HL-60 (cell line): Measurements from ENCODE around the gene TTN.

Source experiments
- GABPA ChIP-seq: IDR thresholded peaks from 2 replicates; pipeline ENCODE4 v1.6.1; 2012; ENCODE audit warnings: low read depth
- TF ChIP-seq, protein P1 (sequence below): IDR thresholded peaks from one replicate; pipeline ENCODE4 v1.5.1; 2011; ENCODE audit warnings: low read length, control low read depth, inconsistent platforms; ENCODE audit not compliant: insufficient read depth

DNA sequence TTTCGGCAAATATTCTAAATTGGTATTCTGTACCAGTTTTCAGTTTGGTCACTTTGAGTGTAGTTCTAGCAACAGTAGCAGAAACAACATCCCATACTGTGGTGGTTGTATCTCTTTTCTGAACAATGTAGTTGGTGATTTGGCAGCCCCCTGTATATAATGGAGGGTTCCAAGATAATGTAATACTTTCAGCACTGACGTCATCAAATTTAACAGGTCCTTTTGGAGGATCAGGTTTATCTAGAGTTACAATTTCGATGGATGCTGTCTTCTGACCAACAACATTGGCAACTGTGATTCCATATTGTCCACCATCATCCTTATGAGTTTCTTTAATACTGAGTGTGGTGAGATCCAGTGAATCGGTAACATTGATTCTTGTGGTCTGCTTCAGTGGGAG, 239.0 kb downstream of the TTN start:
- no peak for TF ChIP-seq GABPA
- TF ChIP-seq, protein P1, sequence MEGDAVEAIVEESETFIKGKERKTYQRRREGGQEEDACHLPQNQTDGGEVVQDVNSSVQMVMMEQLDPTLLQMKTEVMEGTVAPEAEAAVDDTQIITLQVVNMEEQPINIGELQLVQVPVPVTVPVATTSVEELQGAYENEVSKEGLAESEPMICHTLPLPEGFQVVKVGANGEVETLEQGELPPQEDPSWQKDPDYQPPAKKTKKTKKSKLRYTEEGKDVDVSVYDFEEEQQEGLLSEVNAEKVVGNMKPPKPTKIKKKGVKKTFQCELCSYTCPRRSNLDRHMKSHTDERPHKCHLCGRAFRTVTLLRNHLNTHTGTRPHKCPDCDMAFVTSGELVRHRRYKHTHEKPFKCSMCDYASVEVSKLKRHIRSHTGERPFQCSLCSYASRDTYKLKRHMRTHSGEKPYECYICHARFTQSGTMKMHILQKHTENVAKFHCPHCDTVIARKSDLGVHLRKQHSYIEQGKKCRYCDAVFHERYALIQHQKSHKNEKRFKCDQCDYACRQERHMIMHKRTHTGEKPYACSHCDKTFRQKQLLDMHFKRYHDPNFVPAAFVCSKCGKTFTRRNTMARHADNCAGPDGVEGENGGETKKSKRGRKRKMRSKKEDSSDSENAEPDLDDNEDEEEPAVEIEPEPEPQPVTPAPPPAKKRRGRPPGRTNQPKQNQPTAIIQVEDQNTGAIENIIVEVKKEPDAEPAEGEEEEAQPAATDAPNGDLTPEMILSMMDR: no peak
